Measurements from ENCODE around the gene TBX4.
"Not testable (repeated sequence)": the region's sequence is repeated elsewhere in the genome, so short reads cannot be mapped to it uniquely, and the experiment has no call there.

Gene TBX4

DNA sequence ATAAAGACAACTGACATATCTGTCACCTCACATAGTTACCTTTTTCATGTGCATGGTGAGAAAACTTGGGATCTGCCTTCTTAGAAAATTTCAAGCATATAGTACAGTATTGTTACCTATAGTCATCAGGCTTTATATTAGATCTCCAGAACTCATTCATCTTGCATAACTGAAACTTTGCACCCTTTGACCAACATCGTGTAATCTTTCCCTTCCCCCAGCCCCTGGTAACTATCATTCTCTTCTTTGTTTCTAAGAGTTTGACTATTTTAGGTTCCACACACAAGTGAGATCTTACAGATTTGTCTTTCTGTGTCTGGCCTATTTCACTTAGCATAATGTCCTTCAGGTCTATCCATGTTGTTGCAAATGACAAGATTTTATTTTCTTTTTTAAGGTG lies 22.9 kb upstream of the TBX4 start:
- no peak for DNase-seq (ENCODE audit: low read depth)

DNA sequence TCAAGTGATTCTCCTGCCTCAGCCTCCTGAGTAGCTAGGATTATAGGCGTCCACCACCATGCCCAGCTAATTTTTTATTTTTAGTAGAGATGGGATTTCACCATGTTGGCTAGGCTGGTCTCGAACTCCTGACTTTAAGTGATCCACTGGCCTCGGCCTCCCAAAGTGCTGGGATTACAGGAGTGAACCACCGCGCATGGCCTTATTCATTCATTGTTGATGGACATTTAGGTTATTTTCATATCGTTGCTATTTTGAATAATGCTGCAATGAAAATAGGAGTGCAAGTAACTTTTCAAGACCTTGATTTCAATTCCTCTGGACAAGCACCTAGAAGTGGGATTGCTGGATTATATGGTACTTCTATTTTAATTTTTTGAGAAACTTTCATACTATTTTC lies 22.4 kb upstream of the TBX4 start:
- not testable (repeated sequence) for DNase-seq (ENCODE audit: low read depth)

DNA sequence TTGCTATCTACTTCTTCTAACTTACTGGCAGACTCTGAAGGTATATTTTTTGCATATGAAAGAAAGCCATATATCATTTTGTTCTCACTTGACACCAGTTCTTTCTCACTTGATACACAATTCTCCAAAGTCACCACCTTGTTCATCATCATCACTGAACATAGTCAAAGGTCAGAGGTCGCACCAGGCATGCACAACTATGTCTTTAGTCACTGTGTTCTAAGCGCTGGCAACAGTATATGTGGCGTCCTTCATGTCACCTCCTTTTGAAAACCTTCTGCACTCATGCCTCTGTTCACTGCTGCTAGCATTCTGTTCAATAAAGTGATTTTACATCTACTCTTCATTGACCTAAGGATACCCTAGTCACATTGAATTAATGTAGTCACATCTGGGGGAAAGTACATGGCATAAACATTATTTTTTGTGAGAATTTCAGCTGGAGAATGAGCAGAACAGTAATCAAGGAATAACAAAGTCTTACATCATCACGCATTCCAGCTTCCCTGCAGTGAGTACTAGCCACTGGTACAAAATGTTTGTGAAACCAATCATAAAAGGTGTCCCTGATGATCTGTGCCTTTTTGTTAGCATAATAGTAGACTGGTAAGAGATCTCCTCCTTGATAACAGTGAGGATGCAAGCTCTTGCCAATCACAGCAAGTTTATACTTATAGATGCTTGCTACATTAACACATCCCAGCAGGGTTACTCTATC lies 20.5 kb upstream of the TBX4 start:
- DNase-seq (ENCODE audit: low read depth): no peak

DNA sequence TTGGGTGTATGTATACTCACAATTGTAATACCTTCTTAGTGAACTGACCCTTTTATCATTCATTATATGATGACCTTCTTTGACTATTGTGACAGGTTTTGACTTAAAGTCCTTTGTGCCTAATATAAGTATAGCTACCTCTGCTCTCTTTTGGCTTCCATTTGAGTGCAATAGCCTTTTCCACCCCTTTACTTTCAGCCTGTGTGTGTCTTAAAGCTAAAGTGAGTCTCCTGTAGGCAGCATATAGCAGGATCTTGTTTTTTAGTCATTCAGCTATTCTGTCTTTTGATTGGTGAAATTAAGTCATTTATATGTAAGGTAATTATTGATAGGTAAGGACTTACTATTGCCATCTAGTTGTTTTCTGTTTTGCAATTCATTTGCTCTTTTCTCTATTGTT lies 15.9 kb upstream of the TBX4 start:
- no peak for DNase-seq (ENCODE audit: low read depth)

DNA sequence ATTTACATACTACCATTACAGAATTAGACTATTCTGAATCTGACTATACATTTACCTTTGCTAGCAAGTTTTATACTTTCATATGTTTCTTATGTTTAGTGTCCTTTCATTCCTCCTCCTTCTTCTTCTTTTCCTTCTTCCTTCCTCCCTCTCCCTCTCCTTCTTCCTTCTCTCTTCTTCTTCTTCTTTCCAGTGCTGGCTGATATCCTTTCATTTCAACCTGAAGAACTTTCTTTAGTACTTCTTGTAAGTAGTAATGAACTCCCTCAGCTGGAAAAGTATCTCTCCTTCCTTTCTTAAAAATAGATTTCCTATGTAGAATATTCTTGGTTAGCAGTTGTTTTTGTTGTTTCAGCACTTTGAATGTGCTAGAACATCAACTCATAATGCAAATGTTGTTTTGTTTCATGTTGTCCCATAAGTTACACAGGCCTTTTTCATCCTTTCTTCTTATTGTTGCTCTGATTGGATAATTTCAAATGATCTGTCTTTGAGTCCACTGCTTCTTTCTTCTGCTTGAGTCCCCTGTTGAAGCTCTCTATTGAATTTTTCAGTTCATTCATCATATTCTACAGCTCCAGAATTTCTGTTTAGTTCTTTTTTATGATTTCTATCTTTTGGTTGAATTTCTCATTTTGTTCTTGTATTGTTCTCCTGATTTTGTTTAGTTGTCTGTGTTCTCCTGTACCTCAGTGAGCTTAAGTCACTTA lies 15.1 kb upstream of the TBX4 start:
- DNase-seq (ENCODE audit: low read depth): no peak

DNA sequence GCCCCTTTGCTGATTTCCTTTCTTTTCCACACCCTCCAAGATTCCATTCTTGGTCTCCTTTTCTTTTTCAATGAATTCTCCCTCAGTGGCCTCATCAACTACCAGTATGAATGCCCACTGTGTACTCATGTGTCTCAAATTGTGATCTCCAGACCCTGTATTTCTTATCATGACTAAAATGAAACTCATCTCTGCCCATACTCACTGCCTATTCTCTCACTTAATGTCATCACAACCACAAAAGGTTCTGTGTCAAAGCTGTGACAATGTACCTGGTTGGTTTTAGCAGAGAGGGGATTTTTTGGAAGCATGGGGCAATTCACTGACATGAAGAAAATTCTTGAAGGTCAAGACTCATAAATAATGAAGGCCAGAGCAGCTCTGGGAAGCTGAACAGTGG lies 11.5 kb upstream of the TBX4 start:
- DNase-seq (ENCODE audit: low read depth): no peak

DNA sequence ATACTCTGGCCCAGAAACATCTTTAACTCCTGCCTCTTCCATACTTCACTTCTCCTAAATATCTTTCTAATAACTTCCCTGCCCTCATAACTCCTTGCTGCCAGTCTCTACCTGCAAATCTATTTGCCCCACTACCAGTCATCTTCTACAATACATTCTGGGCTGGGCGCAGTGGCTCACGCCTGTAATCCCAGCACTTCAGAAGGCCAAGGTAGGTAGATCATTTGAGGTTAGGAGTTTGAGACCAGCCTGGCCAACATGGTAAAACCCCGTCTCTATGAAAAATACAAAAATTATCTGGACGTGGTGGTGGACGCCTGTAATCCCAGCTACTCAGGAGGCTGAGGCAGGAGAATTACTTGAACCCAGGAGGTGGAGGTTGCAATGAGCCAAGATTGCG lies 10.7 kb upstream of the TBX4 start:
- DNase-seq (ENCODE audit: low read depth): not testable (repeated sequence)

DNA sequence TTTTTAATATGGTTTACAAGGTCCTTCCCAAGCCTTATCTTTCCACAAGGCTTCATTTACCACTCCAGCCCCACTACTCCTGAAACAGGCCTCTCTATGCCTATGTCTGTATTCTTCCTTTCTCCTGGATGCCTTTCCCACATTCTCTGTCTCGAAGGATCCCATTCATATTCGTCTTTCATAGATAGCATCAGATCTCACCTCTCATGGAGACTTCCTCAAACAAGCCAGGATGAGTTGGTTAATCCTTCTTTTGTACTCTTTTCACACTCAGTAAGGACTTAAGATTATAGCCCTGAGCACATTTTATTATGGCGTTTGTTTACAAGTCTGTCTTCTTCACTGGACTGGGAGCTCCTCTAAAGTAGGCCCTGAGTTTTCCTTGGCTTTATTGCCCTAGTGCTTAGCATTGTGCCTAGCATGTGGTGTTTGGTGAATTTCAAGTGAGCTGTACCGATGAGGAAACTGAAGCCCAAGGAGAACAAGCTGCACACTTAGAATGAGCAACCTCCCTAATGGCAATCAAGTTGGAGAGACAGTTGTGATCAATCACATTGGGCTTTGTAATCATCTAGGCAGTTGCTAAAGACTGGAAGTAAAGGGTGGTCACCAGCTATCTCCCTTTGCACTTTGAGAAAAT lies 10.0 kb upstream of the TBX4 start:
- DNase-seq (ENCODE audit: low read depth): no peak

DNA sequence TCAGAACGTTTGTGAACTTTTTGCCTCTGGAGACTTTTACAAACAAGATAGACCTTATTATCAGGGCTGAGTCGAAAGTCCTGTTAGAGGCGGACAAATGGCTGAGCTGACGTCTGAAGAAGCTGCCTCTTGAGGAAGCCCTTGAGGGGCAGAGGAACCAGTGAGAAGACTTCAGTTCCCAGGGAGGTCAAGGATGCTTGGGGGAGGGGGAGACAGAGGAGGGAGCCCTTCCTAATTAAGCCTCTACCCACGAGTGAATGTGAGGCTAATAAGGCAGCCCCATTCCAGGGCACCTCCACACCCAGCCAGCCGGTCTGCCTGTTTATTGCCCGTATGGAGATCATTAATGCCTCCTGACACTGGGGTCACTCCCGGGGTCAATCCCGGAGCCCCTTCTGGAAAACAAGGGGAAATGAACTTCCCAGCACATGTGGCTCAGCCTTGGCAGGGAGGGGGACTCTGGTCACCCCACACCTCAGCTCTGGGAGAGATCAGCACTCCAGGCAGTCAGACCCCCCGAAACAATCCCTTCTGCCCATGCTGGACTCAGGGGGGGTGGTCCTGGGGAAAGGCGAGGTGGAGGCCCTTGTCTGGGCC lies 9.2 kb upstream of the TBX4 start:
- no peak for DNase-seq (ENCODE audit: low read depth)

DNA sequence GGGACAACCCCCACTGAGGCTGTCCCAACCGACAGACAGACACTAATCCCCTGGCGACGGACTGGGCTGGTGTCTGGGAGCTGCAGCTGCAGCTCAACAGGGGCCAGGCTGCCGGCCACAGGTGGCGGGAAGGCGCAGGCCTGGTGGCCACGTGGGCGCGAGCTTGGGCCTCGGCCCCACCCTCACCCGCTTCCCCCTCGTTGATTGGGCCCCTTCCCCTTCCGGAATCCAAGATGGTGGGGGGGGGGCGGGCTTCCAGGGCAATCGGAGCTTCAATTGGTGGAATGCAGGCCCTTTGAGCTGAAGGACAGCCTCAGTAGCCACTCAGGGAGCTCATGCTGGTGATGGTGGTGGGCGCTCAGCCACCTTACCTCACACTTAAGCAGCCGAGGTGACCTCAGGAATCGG lies 8.7 kb upstream of the TBX4 start:
- no peak for DNase-seq (ENCODE audit: low read depth)

DNA sequence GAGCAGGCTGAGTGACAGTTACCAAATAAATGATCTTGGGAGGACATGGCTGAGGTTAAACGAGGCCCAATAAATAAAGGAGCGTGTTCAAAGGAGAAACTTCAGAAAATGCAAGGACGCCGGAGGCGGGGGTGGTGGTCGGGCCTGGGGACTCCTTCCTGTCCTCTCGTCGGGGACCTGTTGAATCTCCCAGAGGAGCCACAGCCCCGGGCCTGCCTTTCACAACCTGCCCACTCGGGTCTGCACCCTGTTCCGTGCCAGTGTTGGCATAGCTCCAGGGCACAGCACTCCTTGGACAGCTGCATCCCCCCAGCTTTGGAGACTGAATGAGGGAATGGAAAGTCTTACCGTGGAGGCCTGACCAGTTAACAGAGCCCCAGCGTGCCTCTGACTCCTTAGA lies 8.1 kb upstream of the TBX4 start:
- DNase-seq (ENCODE audit: low read depth): no peak

DNA sequence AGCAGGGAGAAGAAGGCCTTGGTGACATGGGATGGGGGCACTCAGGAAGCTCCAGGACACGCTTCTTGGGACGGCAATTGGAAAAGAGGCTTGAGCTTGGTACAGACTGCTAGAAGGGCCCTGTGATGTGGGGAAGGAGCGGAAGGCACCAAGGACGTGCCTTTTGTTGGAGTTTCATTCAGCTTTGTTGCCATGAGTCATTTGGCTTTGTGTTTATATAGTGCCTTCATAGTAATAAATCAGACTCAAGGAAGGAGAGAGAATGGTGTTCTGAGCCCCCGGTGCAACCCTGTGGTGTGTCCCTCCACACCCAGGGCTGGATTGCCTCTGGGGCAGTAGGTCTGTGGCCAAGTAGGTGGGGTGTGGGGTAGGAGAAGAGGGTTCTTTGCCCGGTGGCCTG lies 7.4 kb upstream of the TBX4 start:
- DNase-seq (ENCODE audit: low read depth): no peak

DNA sequence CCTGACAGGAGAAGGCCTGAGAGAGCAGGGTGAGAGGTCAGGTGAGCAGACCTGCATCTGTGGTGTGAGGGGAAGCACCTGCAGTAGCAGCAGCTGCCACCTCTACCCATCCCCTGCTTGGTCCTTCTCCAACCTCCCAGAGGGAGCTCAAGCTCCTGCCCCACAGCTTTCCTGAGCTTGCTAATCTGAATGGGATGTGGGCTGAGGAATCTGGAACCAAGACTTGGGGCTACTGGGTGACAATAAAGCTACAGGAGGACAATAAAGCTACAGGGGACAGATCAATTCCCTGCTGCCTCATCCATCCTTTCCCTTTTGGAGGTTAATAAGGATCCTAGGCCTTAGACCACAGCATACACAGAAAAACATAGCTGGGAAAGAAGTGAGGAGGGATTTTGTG lies 4.9 kb upstream of the TBX4 start:
- DNase-seq (ENCODE audit: low read depth): no peak

DNA sequence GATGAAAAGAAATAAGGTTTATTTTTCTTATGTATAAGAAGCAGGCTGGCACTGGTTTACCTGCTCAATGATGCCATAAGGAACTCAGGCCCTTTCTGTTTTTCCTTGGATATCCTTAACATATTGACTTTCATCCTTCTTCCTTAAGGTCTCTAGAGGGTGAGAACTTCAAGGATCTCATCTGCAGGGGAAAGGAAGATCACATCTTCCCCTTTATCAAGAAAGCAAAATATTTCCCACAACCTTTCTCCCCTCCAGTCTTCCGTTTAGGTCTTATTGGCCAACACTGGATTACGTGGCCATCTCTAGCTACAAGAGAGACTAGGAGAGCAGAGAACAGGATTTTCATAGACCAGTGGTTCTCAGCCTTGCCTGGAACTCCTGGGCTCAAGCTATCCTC lies 4.2 kb upstream of the TBX4 start:
- no peak for DNase-seq (ENCODE audit: low read depth)

DNA sequence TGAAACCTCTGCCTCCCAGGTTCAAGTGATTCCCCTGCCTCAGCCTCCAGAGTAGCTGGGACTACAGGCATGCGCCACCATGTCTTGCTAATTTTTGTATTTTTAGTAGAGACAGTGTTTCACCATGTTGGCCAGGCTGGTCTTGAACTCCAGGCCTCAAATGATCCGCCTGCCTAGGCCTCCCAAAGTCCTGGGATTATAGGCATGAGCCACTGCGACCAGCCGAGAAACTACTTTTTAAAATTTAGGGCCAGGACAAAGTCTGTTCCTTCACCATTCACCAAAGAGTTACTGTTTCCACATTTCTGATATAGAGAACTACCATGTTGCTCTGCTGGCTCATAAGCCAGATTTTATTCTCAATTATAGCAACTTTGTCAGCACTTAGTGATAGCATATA lies 3.1 kb upstream of the TBX4 start:
- not testable (repeated sequence) for DNase-seq (ENCODE audit: low read depth)

DNA sequence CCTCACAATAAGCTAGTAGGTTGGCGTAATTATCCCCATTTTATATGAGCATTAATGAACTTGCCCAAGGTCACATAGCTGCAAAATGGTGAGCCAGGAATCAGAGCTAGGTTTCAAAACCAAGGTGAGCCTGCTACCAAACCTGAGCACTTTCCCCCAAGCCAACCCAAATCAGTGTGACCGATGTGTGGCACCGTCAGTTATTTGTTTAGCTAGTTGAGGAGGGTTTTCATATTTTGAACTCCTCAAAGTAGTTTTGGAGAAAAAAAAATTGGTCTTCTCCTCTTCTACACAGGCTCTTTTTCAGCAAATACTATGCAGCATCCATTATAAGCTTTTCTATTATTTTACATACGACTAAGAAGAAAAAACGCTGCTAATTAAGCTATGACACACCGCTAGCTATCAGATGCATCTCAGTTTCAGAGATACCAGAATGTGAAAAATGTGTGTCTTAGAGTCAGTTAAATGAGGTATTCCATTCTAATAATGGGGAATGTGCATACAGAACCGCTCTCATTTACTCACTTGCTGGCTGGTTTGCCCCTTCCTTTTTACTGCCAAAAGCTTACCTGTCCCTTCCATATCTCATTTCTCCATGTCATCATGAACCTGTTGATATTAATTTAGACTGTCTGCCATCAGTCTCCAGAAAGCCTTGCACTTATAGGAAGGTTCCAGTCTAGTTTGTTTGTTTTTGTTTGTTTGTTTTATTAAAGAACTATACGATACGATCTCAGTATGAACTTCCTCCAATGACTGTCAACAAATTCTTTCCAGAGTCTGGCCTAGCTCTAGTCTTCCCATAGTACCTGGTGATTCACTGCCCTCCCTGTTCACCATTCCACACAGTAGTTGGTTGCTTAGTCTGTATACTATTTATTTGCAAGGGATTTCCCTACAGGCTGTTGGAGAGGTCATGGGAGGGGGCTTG lies 2.2 kb upstream of the TBX4 start:
- DNase-seq (ENCODE audit: low read depth): no peak

DNA sequence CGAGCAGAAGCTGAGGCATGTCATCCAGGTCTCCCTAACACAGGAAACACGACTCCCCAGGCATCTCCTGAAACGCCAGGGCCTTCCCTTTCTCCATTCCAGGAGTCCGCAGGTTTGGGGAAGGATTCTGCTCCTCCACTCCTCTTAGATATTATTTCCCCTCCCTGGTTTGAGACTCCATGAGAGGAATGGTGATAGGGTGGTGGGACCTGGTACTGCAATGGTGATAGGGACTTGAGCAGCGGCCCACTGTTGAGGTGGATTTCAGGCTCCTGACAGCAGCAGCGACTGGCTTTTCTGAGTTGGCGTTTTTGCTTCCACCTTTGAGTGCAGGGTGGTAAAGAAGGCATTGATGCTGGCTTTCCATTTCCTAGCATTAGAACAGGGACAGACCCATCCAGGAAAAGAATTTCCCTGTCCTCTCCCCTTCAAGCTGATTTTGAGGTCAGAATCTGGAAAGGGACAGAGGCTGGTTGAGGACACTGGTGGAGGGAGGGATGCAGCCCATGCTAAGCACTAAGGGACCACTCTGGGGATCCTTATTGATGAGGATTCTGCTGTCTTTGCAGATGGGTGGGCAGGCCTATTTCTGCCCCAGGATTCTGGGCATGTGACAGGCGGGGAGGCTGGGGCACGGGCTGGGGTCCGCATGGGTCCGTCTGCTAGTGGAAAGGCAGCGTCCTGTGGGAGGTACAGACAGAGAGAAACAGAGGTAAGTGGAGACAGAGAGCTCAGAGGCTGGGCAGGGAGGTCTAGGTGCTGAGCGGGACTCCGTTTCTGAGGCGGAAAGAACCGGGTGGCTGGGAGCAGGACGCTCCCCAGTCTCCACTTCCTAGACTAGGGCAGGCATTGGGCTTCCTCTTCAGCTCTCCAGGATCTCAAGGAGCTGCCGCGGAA lies 1.3 kb upstream of the TBX4 start:
- DNase-seq (ENCODE audit: low read depth): no peak

DNA sequence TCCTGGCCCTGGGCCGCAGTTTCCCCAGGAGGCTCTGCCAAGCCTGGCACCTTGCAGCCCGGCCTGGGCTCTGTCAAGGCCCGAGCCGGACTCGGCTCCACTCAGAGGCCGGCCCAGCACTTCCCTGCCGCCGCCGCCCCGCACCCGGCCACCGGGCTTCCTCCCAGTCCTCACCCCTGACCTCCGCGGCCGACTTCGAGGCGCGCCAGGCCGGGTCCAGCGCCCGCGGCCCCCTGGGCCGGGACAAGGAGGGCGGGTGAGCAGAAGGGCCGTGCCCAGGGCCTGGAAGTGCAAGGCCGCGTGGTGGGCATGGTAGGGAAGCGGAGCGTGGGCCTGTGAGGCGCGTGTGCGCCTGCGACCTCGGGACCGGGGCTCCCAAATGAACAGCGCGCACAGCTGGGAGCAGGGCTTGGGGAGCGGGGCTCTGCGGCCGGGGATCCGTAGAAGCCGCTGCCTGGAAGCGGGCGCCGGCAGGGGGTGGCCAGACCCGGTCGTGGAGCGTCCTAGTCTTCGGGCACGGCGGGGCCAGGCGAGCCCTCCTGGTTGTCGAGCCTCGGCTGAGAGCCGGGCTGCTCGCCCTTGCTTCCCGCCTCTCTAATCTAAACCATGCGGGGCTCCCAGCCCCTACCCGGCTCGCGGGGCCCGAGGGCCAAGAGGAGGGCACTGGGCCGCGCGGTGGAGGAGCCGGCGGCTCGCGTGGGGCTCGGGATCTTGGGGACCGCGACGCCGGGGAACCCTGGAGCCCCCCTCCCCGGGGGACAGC lies 503 bp upstream of the TBX4 start:
- DNase-seq (ENCODE audit: low read depth): no peak

DNA sequence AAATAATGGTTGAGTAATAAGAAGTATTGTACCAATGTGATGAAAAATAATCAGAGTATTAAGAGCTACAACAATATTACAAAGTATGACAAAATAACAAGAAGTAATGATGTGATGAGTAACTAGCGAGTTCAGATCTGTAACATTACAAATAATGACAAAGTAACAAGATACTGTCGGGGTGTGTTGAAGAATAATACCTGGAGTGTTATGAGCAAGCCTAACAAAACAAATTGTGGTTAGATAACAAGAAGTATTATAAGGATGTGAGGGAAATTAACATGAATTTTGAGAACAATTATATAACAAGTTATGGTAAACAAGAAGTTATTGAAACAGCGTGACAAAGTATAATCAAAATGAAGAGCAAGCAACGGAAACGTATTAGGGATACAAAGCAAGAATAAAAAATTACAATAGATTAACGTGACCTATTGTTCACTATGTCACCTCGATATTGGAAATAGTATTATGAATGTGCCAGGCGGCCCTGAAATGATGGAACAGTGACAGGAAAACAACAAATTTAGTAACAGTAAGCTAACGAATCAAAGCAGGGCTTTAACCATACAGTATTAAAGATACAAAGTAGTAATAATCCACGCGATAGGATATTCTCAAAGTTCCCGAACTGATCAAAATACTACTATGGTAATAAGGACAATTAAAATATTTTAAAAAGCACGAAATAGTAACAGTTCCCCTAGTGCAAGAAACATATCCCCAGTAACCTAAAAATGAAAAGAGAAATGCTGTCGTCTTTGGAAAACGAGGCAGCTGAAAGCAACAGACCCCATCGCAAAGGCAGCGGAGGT lies 1.6 kb downstream of the TBX4 start:
- DNase-seq (ENCODE audit: low read depth): no peak

Data from stimulated activated CD8-positive, alpha-beta memory T cell treated with anti-CD3 and anti-CD28 coated beads, Interleukin-15, amount 100 ng/mL, for 1 hour (primary cell).